ENCODE data around the gene PIAS3. TPM values are rescaled to one million over a fixed set of nuclear protein-coding genes. Genes with fewer than 3 reads are reported as not detected.

Gene PIAS3
- total RNA-seq, 1 donor from 2014 or later: 58.5 TPM

GRCh38 chr1:145799806-145800205, 59.1 kb downstream of the PIAS3 start:
- Mint-ChIP-seq H3K36me3 (ENCODE audit: low read depth) (peaks cover 10% of the 10 kb centered on the region), H3K4me3 (ENCODE audit: unreplicated experiment) (no peak overlapping the region), H3K9me3 (ENCODE audit: low read depth) (peaks cover 18% of the 10 kb centered on the region), H3K27me3 (ENCODE audit: low read depth) (no peaks in the 10 kb centered on the region), H3K4me1 (ENCODE audit: low read depth) (peaks cover 35% of the 10 kb centered on the region), H3K27ac (ENCODE audit: unreplicated experiment) (no peak overlapping the region)
- TF ChIP-seq CTCF (IDR thresholded peaks at IDR 0.05): no peak
- no peak for DNase-seq (ENCODE audit: low spot score)

Small RNA genes lying within 50 kb of the gene (microRNA-seq; reads per million reads assigned to microRNA genes)
- not detected for gene MIR6736 (ENCODE audit: borderline number of aligned reads)

Other genes starting within 250 kb of the PIAS3 start
- gene PDZK1, start 151.7 kb downstream of the PIAS3 start, total RNA-seq: 0.38 to 1.1 TPM (median 0.50 TPM) in 3 replicates
- gene CD160, start 139.6 kb downstream of the PIAS3 start, total RNA-seq: not detected in 3 replicates
- gene RNF115, start 35.0 kb downstream of the PIAS3 start, total RNA-seq: 12.7 to 16.4 TPM (median 13.0 TPM) in 3 replicates
- 28.3 to 31.3 TPM (median 30.7 TPM) in 3 replicates for gene POLR3C, start 34.9 kb downstream of the PIAS3 start, total RNA-seq
- 3.8 to 7.3 TPM (median 6.5 TPM) in 3 replicates for gene NUDT17, start 13.5 kb downstream of the PIAS3 start, total RNA-seq
- gene ANKRD35, start 26.8 kb upstream of the PIAS3 start, total RNA-seq: not detected in 3 replicates
- 23.5 to 39.9 TPM (median 25.7 TPM) in 3 replicates for gene ITGA10, start 51.0 kb upstream of the PIAS3 start, total RNA-seq
- 28.3 to 29.9 TPM (median 28.5 TPM) in 3 replicates for gene PEX11B, start 59.6 kb upstream of the PIAS3 start, total RNA-seq
- 86.8 to 121 TPM (median 90.5 TPM) in 3 replicates for gene RBM8A, start 68.4 kb upstream of the PIAS3 start, total RNA-seq
- gene LIX1L, start 98.9 kb upstream of the PIAS3 start, total RNA-seq: 50.3 to 57.1 TPM (median 53.0 TPM) in 3 replicates
- 1.2 to 3.1 TPM (median 2.0 TPM) in 3 replicates for gene ANKRD34A, start 105.5 kb upstream of the PIAS3 start, total RNA-seq
- gene POLR3GL, start 105.6 kb upstream of the PIAS3 start, total RNA-seq: 13.3 to 20.7 TPM (median 13.9 TPM) in 3 replicates
- 3.8 to 55.5 TPM (median 4.0 TPM) in 3 replicates for gene TXNIP, start 137.5 kb upstream of the PIAS3 start, total RNA-seq
- not detected in 3 replicates for gene HJV, start 162.7 kb upstream of the PIAS3 start, total RNA-seq